Lung microvascular endothelial cell (primary cell): ENCODE data around the gene CDH11. TPM values are rescaled to one million over a fixed set of nuclear protein-coding genes. Genes with fewer than 3 reads are reported as not detected.

Experiments used
- DNase-seq, 2 donors: peaks; one replicate each; pipeline versions ENCODE4 v3.0.0 to v3.0.0-alpha.2; 2010; ENCODE audit warnings: low read depth in 2 of 2
- total RNA-seq: library from RNA; depleted of rRNA; stranded (reverse); fragments of >200 nt; gene quantifications from 2 replicates; pipeline ENCODE4 v1.2.1, GENCODE V29; 2014

CDH11 gene
- total RNA-seq, 1 donor from 2014 or later: 3.4 TPM

DNA sequence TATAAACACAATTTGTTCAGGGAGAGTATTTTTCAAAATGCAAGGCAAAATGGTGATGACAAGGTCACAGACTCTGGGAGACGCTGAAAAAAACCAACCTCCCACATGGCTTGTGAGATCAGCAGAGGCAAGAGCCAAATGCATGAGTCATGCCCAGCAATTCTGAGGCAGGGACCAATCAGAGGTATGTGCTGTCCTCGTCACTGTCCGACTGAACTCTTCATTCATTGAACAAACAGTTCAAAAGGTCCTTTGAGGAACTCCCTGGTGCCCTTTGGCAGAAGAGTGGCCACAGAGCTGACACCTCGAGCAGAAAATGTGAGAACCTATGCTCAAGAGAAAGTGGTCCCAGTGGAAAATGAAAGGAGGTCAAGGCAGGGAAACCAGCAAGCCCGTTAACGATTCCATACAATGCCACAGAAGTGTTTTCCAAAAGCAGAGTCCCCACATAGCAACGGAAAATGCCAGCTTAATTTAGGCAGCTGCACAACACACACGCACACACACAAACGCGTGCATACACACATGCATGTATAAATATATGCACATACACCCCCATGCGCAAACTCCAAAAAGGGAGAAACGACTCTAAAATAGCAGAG, 50.9 kb downstream of the CDH11 start:
- peak; percentile 49 to 60 for DNase-seq

DNA sequence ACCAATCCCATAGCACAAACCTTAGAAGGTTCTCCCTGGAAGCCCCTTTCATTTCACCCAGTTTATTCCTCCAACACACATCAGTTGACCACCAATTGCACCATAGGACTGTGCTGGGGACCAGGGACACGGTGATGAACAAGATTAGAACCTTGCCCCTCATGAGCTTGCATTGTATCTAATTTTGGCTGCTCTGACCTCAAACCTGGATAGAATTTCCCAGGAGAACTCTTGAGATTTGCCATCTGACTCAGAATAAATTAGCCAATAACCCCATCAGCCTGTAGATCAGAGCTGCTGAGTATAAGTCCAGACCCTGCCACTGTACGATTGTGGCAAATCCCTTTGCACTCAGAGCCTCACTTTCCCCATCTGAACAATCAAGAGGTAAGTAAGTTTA, 52.1 kb downstream of the CDH11 start:
- no peak for DNase-seq

DNA sequence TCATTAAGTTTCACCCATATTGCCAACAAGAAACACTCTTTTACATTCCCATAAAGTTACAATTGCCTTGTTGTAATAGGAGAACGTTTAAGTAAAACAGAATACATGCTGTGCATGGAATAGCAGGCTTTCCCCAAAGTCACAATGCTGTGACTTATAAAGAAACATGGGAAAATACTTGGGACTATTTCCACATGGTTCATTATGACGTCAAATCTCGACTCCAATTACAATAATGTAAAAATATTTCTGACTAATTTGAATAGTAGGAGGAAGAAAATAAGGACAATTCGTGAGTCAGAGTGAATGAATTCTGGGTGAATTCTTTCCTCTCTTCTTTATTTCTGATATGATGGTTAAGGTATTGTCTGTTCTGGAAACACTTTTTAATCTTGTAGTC, 52.8 kb downstream of the CDH11 start:
- DNase-seq: peak in 1 of 2 donors; percentile 9

DNA sequence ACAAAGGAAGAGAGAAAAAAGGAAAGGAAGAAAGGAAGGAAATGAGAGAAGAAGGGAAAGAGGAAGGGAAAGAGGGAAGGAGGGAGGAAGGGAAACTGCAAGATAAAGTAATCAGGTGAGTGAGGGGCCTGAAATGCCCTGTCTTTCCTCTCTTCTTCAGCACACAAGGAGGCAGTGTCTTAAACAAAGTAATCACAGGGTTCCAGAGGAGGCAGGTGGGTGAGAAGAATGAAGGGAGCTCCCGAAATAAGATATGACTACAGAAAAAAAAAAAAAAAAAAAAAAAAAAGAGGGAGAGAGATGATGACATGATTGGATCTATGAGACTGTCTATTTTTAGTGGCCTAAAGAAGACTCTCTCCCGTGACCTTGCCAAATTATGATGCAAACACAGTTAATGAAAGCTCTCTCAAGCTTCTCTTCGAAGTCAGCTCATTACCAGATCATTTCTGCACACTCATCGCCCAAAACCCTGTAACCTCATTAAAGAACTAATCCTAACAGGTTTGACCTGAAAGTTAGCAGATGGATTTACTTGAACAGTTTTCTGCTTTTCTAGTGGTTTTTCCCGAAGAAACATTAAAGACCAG, 53.6 kb downstream of the CDH11 start:
- DNase-seq: no peak

DNA sequence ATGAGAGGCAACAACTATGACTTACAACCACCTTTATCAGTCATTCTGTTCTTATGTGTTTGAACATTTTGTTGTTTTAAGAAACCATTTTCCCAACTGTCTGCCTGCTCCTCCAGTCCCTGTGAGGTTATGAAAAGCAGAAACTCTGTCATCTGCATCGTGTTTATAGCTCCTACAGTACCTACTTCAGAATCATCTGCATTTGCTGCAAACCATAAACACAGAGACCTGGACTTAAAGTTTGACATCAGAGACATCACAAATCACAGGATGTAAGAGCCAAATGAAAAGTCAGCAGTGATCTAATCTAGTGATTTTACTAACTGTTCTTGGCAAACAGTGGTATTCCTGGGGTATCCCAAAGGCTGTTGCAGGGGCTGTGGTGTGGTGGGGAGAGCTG, 55.2 kb downstream of the CDH11 start:
- DNase-seq: no peak

DNA sequence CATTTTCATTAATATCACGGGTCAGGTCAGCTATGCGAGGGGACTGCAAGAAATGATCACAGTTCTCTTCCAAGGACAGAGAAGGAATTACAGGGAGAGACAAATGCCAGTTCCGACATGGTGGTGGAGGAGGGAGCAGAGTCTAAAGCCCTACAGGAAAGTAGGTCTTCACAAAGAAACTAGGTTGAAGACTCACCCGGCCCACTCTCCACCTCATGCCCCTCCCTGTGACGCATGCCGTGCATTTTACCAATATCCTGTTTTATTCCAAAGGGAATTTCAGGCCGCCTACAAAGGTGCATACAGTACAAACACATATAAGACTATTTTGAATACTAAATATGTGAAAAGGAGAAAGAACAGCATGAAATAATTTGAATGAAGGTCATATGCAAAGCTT, 56.8 kb downstream of the CDH11 start:
- DNase-seq: no peak

DNA sequence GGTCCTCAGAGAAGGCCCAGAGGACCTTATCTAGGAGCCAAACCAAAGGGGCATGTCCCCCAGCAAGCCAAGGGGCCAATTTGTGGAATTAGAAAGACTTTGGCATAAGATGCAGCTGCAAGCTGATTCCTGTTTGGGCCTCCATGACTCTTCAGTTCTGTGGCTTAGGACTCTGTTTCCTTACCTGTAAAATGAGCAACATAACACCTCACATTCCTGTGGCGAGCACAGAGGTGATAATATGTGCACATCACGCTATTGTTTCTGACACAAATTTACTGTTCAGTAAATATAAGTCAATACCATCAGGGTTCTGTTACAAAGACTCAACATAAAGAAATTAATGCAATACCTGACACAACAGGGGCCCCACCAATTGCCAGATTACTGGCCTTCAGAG, 57.7 kb downstream of the CDH11 start:
- DNase-seq: no peak

DNA sequence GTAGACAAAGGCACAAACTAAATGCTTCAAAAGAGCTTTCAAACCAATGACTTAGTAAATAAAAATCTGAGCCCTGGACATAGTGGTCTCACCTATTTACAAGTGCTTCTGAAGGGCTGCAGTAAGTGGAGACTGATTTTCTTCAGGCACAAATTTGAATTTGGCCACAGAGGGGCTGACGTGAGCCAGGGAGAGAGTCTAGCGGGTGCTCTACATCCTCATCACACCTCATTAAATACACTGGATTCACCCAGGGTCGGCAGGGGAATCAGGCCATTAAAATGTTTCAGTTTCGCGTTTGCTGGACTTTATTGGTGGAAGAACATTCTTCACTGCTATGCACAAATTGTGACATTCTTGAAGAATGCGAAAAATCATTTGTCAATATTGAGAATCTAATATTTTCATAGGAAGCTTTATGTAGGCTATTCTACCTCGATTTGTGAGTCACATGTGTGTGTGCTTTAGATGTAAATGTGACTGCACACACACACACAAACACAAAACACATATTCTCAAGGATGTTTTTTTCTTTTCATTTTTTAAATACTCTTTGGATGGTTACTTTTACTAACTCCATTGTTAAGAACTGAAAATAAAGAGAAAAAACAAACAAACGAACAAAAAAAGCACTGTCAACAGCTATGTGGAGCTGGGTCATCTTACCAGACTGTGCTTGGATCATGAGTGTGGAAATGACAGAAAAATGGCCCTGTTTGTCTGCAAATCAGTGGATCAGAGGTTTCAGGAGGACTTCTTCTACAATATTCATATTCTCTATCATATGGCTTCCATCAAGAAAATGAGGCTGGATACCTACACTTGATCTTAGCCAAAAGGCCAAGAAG, 58.9 kb downstream of the CDH11 start:
- DNase-seq: no peak

DNA sequence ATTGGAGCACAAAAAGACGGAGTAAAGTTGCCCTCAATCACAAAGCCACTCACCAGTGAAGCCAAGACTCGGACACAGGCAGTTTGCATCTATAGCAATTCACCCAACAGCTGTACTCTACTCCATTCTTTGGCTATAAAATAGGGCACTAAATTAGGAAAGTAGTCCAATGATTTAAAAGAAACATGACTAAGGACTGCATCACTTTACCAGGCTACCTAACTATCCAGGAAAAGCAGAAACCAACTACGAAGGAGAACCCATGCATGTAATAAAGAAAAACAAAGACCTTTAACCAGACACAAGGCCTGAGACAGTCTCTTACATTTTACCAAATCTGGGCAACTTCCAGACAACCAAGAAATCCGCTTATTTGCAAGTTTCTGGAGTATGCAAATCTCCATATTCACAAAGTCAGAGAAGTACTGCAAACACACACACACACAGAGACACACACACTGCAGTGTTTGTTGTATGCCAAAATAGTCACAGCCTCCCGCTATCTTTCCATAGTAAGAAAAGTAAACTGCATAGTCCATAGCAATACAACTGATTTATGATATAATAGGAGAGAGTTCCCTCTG, 59.8 kb downstream of the CDH11 start:
- DNase-seq: no peak

DNA sequence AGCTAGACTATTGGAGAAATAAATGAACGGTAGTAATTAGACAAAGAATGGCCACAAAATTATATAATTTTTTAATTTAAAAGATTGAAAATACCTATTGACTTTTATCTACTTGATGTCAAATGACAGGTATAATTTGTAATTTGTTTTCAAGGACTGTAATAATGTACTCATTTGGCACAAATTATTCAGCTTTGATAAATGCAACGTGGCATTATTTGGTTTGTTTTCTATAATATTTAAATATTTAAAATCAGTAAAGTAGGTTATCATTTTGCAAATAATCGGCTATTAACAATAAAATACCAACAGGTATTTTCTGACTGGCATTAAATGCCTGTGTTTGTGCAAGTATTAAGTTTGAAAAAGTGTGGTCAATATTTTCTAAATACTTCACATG, 60.6 kb downstream of the CDH11 start:
- no peak for DNase-seq

DNA sequence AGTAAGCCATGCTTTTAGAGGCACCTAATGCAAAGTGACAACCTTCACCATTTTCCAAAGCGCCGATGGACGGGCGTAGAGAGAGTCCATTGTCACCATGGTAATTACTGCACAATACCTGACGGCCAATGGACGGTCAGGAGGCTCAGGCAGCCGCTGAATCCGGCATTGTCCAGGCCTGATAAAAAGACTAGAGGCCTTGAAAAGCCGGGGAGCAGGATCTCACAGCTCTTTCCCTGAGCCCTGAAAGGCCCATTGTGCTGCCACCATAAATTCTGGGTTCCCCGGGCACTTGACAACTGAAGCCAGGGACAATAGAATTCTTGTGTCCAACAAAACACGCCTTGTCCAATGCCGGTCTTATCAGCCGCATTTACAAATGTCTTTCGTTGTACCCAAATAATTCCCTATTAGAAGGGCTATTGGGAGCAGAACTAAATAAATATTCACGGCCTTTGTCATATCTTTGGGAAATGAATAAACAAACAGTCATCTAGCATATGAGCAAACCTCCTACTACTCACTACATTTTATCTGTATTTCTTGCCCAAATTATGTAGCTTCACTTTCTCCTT, 62.4 kb downstream of the CDH11 start:
- DNase-seq: no peak

DNA sequence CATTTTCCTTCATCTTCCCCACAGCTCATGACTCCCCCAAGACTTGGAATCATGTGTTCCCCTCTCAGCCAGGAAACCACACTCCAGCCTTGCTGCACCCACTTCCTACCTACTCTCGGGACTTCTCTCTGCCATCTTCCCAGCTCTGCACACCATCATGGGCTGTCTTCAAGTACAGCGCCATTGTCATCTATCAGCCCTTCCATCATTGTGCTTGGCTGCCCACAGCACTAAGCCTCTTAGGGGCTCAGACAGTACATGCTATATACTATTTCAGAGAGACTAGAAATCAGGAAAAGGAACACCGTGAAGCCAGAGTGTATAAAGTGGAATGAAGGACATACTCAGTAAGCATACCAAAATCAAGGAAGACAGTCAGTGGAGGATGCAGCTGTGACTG, 64.7 kb downstream of the CDH11 start:
- DNase-seq: no peak

DNA sequence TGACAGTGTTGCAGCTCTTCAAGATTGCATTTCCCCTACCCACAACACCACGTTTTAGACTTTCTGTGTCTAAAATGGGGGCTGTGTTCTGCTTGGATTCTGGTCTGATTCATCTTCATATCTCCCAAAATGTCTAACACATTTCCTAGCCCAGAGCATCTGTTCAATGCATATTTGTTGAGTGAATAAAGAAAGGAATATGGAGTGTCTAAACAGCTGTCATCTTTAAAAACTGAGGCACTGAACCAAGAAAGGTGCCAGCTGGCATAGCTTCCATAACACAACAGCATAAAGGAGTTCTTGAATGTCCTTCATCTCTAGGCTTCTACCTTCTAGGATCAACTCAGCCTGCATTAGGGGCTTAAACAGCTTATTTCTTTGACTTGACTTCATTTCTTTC, 67.4 kb downstream of the CDH11 start:
- no peak for DNase-seq

DNA sequence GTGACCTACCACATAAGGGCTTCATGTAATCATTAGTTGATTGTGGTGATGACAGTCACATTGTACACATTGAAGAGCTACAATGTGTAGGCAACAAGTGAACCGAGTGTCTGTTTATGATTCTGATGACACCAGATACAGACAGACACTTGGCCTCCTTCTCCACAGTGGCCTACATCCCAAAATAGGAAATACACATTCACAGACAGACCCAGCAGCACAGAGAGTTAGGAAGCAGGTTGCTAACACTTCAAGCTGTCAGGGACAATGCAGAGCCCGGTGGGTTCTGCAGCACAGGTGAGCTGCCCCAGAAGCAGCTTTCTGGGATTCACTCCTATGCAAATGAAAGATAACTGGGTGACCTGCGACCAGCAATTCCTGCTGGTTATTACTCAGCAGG, 72.2 kb downstream of the CDH11 start:
- DNase-seq: no peak

DNA sequence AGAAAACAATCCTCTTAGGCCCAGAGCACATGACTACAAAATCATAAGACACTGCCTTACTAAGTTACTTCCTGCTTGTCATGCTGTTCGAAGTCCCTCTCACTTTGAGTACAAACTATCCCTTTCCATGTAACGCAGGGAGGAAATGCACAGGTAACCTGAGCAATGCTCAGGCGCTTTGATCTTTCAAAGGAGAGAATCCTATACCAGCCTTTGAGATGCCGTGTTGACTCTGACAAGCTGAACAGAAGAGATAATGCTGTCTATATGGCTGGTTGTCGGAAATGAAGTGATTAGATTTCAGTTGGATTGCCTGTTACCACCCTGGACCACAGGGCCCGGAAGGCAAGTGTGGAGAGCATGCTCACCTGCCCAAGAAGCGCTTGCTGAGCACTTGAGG, 75.9 kb downstream of the CDH11 start:
- no peak for DNase-seq

DNA sequence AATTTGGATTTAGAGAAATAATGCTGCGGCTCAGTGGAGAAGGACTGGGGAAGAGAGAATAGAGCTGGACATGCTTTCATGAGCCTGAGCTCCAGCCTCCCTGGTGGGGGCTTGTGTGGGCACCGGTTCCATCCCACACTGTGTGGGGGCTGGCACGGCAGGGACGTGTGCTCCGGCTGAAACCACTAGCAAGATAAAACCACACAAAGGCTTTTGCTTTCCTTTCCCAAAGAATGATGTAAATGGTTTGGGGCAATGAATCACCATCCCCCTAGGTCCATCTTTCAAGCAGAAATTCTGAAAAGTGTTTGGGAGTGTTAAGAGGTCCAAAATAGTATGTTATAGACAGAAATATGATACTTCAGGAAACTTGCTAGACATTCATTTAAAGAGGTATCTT, 77.0 kb downstream of the CDH11 start:
- DNase-seq: no peak

DNA sequence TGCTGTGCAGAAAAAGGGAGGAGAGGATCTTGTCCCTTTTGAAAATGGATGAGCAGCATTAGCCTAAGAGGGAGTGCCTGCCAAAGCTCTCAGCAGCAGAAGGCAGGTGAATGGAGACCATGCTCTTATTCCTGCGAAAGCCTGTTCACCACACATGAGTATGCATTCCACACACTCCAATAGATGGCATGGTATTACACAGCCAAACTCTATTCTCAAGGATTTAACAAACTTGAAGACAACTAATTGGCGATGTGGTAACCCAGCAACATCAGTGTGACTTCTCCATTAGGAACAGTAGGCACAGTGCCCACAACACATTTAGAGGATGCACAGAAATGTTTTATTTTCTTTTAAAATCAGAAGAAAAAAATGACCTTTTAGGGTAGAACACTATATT, 77.8 kb downstream of the CDH11 start:
- DNase-seq: no peak

DNA sequence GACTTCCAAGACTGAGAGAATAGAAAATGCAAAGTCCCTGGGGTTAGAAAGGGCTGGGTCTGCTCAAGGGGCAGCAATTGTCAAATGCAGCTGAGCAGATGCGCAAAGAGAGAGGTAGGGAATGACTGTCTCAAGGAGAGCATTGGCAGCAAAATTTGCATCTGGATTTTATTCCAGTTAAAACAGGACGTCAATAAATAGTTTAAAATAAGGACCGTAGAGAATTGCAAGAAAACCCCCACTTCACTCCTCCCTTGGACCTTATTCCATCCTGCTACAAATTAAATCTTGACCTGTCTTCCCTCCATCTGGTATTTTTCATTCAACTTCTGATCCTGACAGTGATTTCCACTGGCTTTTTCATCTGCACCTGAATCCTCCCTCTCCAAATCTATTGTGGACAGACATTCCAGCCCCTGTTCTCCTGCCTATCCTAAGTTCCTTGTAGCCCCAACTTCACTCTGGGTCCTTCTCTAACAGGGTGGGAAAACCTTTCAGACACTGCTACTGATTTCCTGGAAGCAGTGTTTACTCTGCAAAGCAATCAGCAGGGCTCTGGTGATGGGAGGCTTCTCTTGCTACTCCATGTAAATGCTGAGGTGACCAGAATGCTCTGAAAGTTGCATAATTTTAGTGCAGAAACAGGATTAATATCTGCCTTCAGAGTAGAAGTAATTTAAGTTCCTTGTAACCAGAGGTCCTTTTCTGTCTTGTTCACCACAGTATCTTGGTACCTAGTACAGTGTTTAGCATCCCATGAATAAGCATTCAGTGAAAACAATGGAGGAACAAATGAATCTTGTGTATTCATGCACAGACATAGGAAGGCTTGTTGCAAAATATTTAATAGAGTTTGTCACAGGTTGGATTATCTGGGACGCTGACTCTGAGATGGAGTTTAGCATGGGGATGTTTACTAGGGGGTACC, 79.2 kb downstream of the CDH11 start:
- no peak for DNase-seq

DNA sequence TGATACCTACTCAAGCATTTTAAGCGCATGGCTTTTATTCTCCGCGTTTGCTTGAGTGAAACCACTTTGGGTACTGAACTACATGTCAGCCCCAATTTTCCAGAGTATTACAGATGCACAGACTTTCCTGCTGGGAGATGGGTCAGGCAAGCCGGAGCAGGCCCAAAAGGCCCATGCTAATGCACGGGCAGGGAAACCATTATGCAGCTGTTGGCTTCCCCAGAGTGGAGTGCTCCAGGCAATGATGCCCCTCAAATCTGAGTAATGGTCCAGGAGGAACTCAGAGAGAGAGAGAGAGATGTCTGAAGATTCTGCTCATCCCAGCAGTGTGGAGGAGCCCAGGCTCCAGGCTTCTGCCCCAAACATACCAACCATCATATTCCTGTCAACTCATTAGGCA, 80.2 kb downstream of the CDH11 start:
- DNase-seq: no peak

DNA sequence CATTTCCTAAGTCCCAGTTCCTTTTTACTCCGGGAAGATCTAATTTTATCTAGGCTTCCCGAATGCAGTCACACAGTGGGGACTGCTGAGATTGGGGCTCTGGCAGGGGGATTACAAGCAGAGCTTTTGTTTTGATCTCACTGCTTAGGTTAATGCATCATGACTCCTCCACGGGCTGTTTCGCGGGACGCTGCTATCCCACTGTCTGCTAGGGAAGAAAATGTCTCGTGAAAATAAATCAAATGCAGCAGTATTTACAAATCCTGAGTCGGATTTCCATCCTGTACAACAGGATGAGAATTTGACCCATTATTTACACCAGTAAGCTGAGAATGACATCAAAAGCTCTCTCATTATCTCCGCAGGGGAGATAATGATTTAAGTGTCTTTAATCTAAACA, 83.8 kb downstream of the CDH11 start:
- no peak for DNase-seq

DNA sequence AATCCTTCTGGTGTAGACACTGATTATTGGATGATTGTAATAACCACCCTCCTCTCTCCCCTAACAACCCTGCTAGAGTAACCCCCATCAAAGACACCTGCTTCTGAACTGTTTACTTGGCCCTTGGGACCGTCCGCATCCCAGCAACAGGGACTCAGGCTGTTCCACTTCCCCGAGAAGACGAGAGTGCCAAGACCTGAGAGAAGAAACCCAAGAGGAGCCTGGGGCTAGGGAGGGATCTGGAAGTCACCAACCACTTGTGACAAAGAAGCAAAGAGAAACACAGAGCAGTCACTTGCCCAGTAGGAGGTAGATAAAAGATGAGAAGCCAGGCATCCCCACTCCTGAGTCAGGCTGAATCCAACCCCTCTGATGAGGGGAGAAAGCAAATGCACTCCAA, 84.3 kb downstream of the CDH11 start:
- DNase-seq: no peak
